PC-9 (cell line): ENCODE measurements around the gene ZBTB37. TPM values are rescaled to one million over a fixed set of nuclear protein-coding genes. Genes with fewer than 3 reads are reported as not detected.

Experiments
- BruUV-seq: library from RNA; stranded (reverse); fragments of 400-500 nt; replicated peaks from 2 replicates; lab custom pipeline; 2021; lab: Mats Ljungman, UMichigan
- CTCF ChIA-PET: fragments of 300-600 bp; sonication (Branson Sonifier 250); formaldehyde crosslinking; loops from one replicate; lab custom pipeline; 2022; ENCODE audit warnings: antibody characterized with exemption; lab: Charles Lee
- POLR2A ChIA-PET: fragments of 300-600 bp; sonication (Branson Sonifier 250); formaldehyde crosslinking; loops from one replicate; lab custom pipeline; 2022; ENCODE audit warnings: antibody characterized with exemption; ENCODE audit not compliant: unreplicated experiment; lab: Charles Lee
- DNase-seq, 2 experiments: peaks; one replicate each; pipeline versions ENCODE4 v3.0.0 to v3.0.0-alpha.2; 2015 to 2022; ENCODE audit warnings: mixed read lengths in 1 of 2
- H2AFZ ChIP-seq: fragments of 200-600 bp; sonication (generic); 2 replicates; pipeline ENCODE4 v1.8.1; 2017; ENCODE audit warnings: antibody characterized with exemption
- H3F3A ChIP-seq: fragments of 200-600 bp; sonication (generic); 2 replicates; pipeline ENCODE4 v1.8.1; 2017; ENCODE audit warnings: antibody characterized with exemption, mild to moderate bottlenecking, low read depth; ENCODE audit not compliant: insufficient read depth
- H3K27ac ChIP-seq: fragments of 200-600 bp; sonication (generic); 2 replicates; pipeline ENCODE4 v1.6.1; 2016; ENCODE audit warnings: mixed run types
- H3K27me3 ChIP-seq: fragments of 200-600 bp; sonication (generic); 2 replicates; pipeline ENCODE4 v1.6.1; 2016; ENCODE audit warnings: low read depth, mixed run types; ENCODE audit not compliant: insufficient read depth
- H3K36me3 ChIP-seq: fragments of 200-600 bp; sonication (generic); 2 replicates; pipeline ENCODE4 v1.6.1; 2016; ENCODE audit warnings: low read depth, mixed run types
- H3K4me1 ChIP-seq: fragments of 200-600 bp; sonication (generic); replicated peaks from 2 replicates; pipeline ENCODE4 v1.6.1; 2016; ENCODE audit warnings: mixed run types; ENCODE audit not compliant: insufficient read depth
- H3K4me2 ChIP-seq: fragments of 200-600 bp; sonication (generic); 2 replicates; pipeline ENCODE4 v1.6.1; 2017; ENCODE audit warnings: mixed run types
- H3K4me3 ChIP-seq: fragments of 200-600 bp; sonication (generic); 2 replicates; pipeline ENCODE4 v1.6.1; 2016; ENCODE audit warnings: mixed run types
- H3K79me2 ChIP-seq: fragments of 200-600 bp; sonication (generic); 2 replicates; pipeline ENCODE4 v1.6.1; 2017; ENCODE audit warnings: low read depth, mixed run types
- H3K9me2 ChIP-seq: fragments of 200-600 bp; sonication (generic); 2 replicates; pipeline ENCODE4 v1.8.1; 2017; ENCODE audit warnings: mild to moderate bottlenecking; ENCODE audit not compliant: insufficient read depth
- H3K9me3 ChIP-seq: fragments of 200-600 bp; sonication (generic); 2 replicates; pipeline ENCODE4 v1.8.1; 2016; ENCODE audit warnings: low read depth; ENCODE audit not compliant: insufficient read depth
- H4K20me1 ChIP-seq: fragments of 200-600 bp; sonication (generic); 2 replicates; pipeline ENCODE4 v1.8.1; 2017; ENCODE audit not compliant: insufficient read depth
- CTCF ChIP-seq: fragments of 200-600 bp; sonication (generic); conservative IDR thresholded peaks from 2 replicates; pipeline ENCODE4 v1.6.1; 2017; ENCODE audit warnings: mixed run types, antibody characterized with exemption, mild to moderate bottlenecking, moderate library complexity
- EZH2 ChIP-seq: fragments of 200-600 bp; sonication (generic); IDR thresholded peaks from 2 replicates; pipeline ENCODE4 v1.8.0; 2017; ENCODE audit warnings: antibody characterized with exemption, low read depth
- intact Hi-C: fragments of 100-400 bp; cut with micrococcal nuclease; formaldehyde crosslinking; loops from one replicate; pipeline ENCODE4 v1.10.0; 2022; ENCODE audit not compliant: unreplicated experiment
- total RNA-seq: library from RNA; stranded (reverse); gene quantifications from 2 replicates; pipeline ENCODE4 v1.2.3, GENCODE V29; 2021

The ZBTB37 gene
- total RNA-seq, 1 experiment from 2014 or later, result 8.3 TPM

- Histone ChIP-seq H4K20me1 (no peaks in the 10 kb centered on the region), H3K79me2 (no peaks in the 10 kb centered on the region), H3K4me1 (no peaks in the 10 kb centered on the region), H3K27me3 (no peaks in the 10 kb centered on the region), H3K27ac (no peak overlapping the region), H3F3A (peaks cover 6% of the 10 kb centered on the region; the same call in 1 of the 2 replicates), H3K36me3 (peaks cover 34% of the 10 kb centered on the region), H3K9me3 (no peaks in the 10 kb centered on the region), H3K4me3 (no peak overlapping the region), H3K4me2 (no peak overlapping the region), H2AFZ (no peak overlapping the region), H3K9me2 (no peaks in the 10 kb centered on the region)
- ChIA-PET CTCF (no interaction called here), POLR2A (interaction anchor here (0.6 kb wide), 1 partner anchor 13 kb away, joined by 9 read pairs; no protein-coding TSS in a partner anchor)
- no peak for DNase-seq
- intact Hi-C loops, result no loop called here
- BruUV-seq, result no TSS peak
- TF ChIP-seq EZH2 (no peak), CTCF (no peak)
These were observed 80.4 kb downstream of the ZBTB37 start for GRCh38 chr1:173948594-173948993.

Other genes with a start within 250 kb of the ZBTB37 start
- gene TEX50, start 233.0 kb upstream of the ZBTB37 start, total RNA-seq, result not detected in 2 replicates
- 0.28 TPM in 1 of 2 replicates, not detected in the other for gene ANKRD45, start 198.5 kb upstream of the ZBTB37 start, total RNA-seq
- gene KLHL20, start 153.4 kb upstream of the ZBTB37 start, total RNA-seq, result 11.5 and 15.3 TPM in 2 replicates
- gene DARS2, start 43.7 kb upstream of the ZBTB37 start, total RNA-seq, result 15.0 and 18.3 TPM in 2 replicates
- 14.4 and 19.5 TPM in 2 replicates for gene CENPL, start 43.5 kb upstream of the ZBTB37 start, total RNA-seq
- 234 and 352 TPM in 2 replicates for gene GAS5, start 391 bp upstream of the ZBTB37 start, total RNA-seq
- 0.44 TPM in 1 of 2 replicates, not detected in the other for gene SERPINC1, start 48.9 kb downstream of the ZBTB37 start, total RNA-seq
- gene RC3H1, start 154.0 kb downstream of the ZBTB37 start, total RNA-seq, result 25.2 and 29.5 TPM in 2 replicates